BE2C (cell line): Measurements from ENCODE around the gene LHPP.

Source experiments
- DNase-seq: peaks from one replicate; pipeline ENCODE4 v3.0.0-alpha.2; 2020
- H3K27me3 ChIP-seq: fragments of 250-450 bp; sonication (Bioruptor Pico); 2 replicates; pipeline ENCODE4 v1.5.1; 2020; ENCODE audit warnings: mild to moderate bottlenecking
- H3K36me3 ChIP-seq: fragments of 250-450 bp; sonication (Bioruptor Pico); 2 replicates; pipeline ENCODE4 v1.5.1; 2020; ENCODE audit warnings: mild to moderate bottlenecking
- H3K4me1 ChIP-seq: fragments of 250-450 bp; sonication (Bioruptor Pico); 2 replicates; pipeline ENCODE4 v1.5.1; 2020
- H3K4me3 ChIP-seq: 2 replicates; pipeline ENCODE4 v1.5.1; 2011; ENCODE audit warnings: low read depth, low read length
- H3K9me3 ChIP-seq: fragments of 250-450 bp; sonication (Bioruptor Pico); 2 replicates; pipeline ENCODE4 v1.5.1; 2020
- CTCF ChIP-seq: IDR thresholded peaks from 2 replicates; pipeline ENCODE4 v1.5.1; 2012; ENCODE audit warnings: mild to moderate bottlenecking, low read depth, low read length

The LHPP gene

GRCh38 chr10:124551755-124552154, 90.1 kb downstream of the LHPP start:
- DNase-seq, result no peak
- no peaks in the 10 kb centered on the region for H3K27me3 ChIP-seq
- H3K4me3 ChIP-seq, result no peak overlapping the region
- TF ChIP-seq CTCF, result no peak
- no peaks in the 10 kb centered on the region for H3K4me1 ChIP-seq
- no peaks in the 10 kb centered on the region for H3K9me3 ChIP-seq
- H3K36me3 ChIP-seq, result no peaks in the 10 kb centered on the region

- DNase-seq, result no peak
- no peak for TF ChIP-seq CTCF
- no peaks in the 10 kb centered on the region for H3K4me1 ChIP-seq
- H3K27me3 ChIP-seq, result no peaks in the 10 kb centered on the region
- H3K36me3 ChIP-seq, result no peaks in the 10 kb centered on the region
- H3K9me3 ChIP-seq, result no peaks in the 10 kb centered on the region
- no peak overlapping the region for H3K4me3 ChIP-seq
Observed at GRCh38 chr10:124552691-124553276, 91.2 kb downstream of the LHPP start.

- Histone ChIP-seq H3K9me3 (no peaks in the 10 kb centered on the region), H3K27me3 (no peaks in the 10 kb centered on the region), H3K36me3 (no peaks in the 10 kb centered on the region), H3K4me1 (no peaks in the 10 kb centered on the region), H3K4me3 (no peak overlapping the region)
- no peak for DNase-seq
- no peak for TF ChIP-seq CTCF
Observed at GRCh38 chr10:124554085-124554858, 92.6 kb downstream of the LHPP start.

- H3K4me3 ChIP-seq, result no peak overlapping the region
- no peaks in the 10 kb centered on the region for H3K27me3 ChIP-seq
- no peak for DNase-seq
- H3K4me1 ChIP-seq, result no peaks in the 10 kb centered on the region
- no peaks in the 10 kb centered on the region for H3K9me3 ChIP-seq
- TF ChIP-seq CTCF, result no peak
- H3K36me3 ChIP-seq, result no peaks in the 10 kb centered on the region
Observed at GRCh38 chr10:124557167-124557566, 95.5 kb downstream of the LHPP start.

GRCh38 chr10:124557648-124558338, 96.2 kb downstream of the LHPP start:
- Histone ChIP-seq H3K9me3 (no peaks in the 10 kb centered on the region), H3K4me1 (no peaks in the 10 kb centered on the region), H3K27me3 (no peaks in the 10 kb centered on the region), H3K36me3 (no peaks in the 10 kb centered on the region), H3K4me3 (no peak overlapping the region)
- TF ChIP-seq CTCF, result no peak
- no peak for DNase-seq
